ACC112 (cell line): Measurements from ENCODE around the gene MSI2.

Experiments
- H2AFZ ChIP-seq: fragments of 200-600 bp; sonication (generic); one replicate; pipeline ENCODE4 v1.6.0; 2017; ENCODE audit warnings: antibody characterized with exemption, low read length; ENCODE audit not compliant: unreplicated experiment
- H3K27ac ChIP-seq: fragments of 200-600 bp; sonication (generic); 2 replicates; pipeline ENCODE4 v1.5.1; 2014; ENCODE audit warnings: low read depth, mild to moderate bottlenecking, antibody characterized with exemption, low read length, moderate library complexity
- H3K27me3 ChIP-seq: fragments of 200-600 bp; sonication (generic); 2 replicates; pipeline ENCODE4 v1.6.1; 2014; ENCODE audit warnings: mild to moderate bottlenecking, antibody characterized with exemption, low read length, moderate library complexity, mixed read lengths; ENCODE audit not compliant: insufficient read depth
- H3K36me3 ChIP-seq: fragments of 200-600 bp; sonication (generic); 2 replicates; pipeline ENCODE4 v1.6.1; 2016; ENCODE audit warnings: mild to moderate bottlenecking, antibody characterized with exemption, low read length, moderate library complexity, mixed read lengths; ENCODE audit not compliant: insufficient read depth
- H3K4me1 ChIP-seq: fragments of 200-600 bp; sonication (generic); one replicate; pipeline ENCODE4 v1.6.1; 2016; ENCODE audit warnings: low read length, mixed read lengths; ENCODE audit not compliant: insufficient read depth, unreplicated experiment, control insufficient read depth
- H3K4me3 ChIP-seq: fragments of 200-600 bp; sonication (generic); 2 replicates; pipeline ENCODE4 v1.5.1; 2014; ENCODE audit warnings: mild to moderate bottlenecking, low read depth, low read length
- H3K79me2 ChIP-seq: fragments of 200-600 bp; sonication (generic); one replicate; pipeline ENCODE4 v1.6.0; 2016; ENCODE audit warnings: low read length; ENCODE audit not compliant: control insufficient read depth, unreplicated experiment, insufficient read depth

MSI2 gene

DNA sequence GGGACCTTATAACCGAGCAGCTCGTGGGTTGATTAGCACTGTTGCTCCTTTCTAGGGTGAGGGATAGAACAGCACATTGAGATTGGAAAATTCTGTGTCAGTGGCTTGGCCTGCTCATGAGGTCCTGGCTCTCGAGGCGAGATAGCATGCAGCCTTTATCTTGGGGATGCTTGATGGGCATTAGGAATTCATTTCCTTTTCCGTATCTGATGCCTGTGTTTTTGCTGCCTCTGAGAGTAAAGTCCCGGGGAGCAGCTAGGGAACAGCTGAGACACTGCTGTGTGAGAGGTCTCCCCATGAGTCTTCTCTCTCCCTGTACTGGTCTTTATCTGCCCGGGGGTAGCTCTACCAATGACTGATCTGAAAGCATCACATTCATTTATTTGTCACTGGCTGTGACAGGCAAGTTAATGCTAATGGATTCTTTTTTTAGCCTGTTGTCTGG lies 14.5 kb downstream of the MSI2 start:
- Histone ChIP-seq H3K36me3 (no peaks in the 10 kb centered on the region), H3K4me3 (no peak overlapping the region), H3K27me3 (no peaks in the 10 kb centered on the region), H3K4me1 (no peaks in the 10 kb centered on the region), H3K79me2 (no peaks in the 10 kb centered on the region), H3K27ac (no peak overlapping the region), H2AFZ (no peak overlapping the region)

GRCh38 chr17:57271821-57272220 lies 15.5 kb downstream of the MSI2 start:
- Histone ChIP-seq H3K27me3 (no peaks in the 10 kb centered on the region), H3K4me3 (no peak overlapping the region), H3K79me2 (no peaks in the 10 kb centered on the region), H2AFZ (no peak overlapping the region), H3K4me1 (no peaks in the 10 kb centered on the region), H3K36me3 (no peaks in the 10 kb centered on the region), H3K27ac (no peak overlapping the region)

DNA sequence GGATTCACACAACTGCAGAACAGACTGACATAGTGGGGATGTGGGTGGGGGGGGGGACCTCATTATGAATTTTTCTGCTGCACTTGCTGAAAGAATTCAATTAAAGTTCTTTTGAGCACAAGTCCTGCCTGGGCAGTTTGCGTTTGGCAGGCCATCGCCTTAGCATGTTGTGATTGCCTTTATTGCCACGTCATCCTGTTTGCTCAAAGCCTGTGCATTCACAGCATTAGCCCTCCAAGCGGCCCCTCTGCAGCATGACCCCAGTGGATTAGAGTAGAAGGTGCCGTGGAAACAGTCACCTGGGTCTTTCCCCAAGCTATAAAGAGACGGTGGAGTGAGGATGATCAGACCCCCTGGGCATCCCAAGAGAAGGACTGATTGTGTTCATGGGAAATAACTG lies 17.2 kb downstream of the MSI2 start:
- Histone ChIP-seq H3K27ac (no peak overlapping the region), H3K36me3 (no peaks in the 10 kb centered on the region), H3K4me3 (no peak overlapping the region), H3K27me3 (no peaks in the 10 kb centered on the region), H2AFZ (no peak overlapping the region), H3K79me2 (no peaks in the 10 kb centered on the region), H3K4me1 (no peaks in the 10 kb centered on the region)

DNA sequence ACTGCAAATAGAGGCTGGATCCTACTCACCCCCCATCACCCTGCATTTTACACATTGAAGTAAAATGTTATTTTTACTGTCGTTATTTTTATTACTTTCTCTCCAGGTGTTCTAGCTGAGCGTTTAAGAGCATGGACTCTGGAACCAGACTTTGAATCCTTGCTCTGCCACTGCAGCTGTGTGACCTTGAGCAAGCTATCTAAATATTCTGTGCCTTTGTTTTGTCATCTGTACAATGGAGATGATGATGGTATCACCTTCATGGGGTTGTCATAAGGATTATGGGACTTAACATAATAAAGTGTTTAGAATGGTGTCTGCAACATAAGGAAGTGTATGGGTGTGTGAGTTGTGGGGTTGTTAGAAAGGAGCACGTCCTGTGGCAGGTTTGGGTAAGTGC lies 17.8 kb downstream of the MSI2 start:
- Histone ChIP-seq H3K4me1 (no peaks in the 10 kb centered on the region), H3K79me2 (no peaks in the 10 kb centered on the region), H3K27ac (no peak overlapping the region), H3K36me3 (no peaks in the 10 kb centered on the region), H2AFZ (no peak overlapping the region), H3K4me3 (no peak overlapping the region), H3K27me3 (no peaks in the 10 kb centered on the region)

GRCh38 chr17:57275071-57275764 lies 18.9 kb downstream of the MSI2 start:
- H2AFZ ChIP-seq, result no peak overlapping the region
- H3K36me3 ChIP-seq, result no peaks in the 10 kb centered on the region
- H3K27ac ChIP-seq, result no peak overlapping the region
- no peaks in the 10 kb centered on the region for H3K4me1 ChIP-seq
- no peaks in the 10 kb centered on the region for H3K27me3 ChIP-seq
- no peak overlapping the region for H3K4me3 ChIP-seq
- no peaks in the 10 kb centered on the region for H3K79me2 ChIP-seq

- no peak overlapping the region for H3K4me3 ChIP-seq
- H3K27me3 ChIP-seq, result no peaks in the 10 kb centered on the region
- no peak overlapping the region for H2AFZ ChIP-seq
- no peaks in the 10 kb centered on the region for H3K79me2 ChIP-seq
- no peaks in the 10 kb centered on the region for H3K4me1 ChIP-seq
- H3K36me3 ChIP-seq, result no peaks in the 10 kb centered on the region
- H3K27ac ChIP-seq, result no peak overlapping the region
Measured at GRCh38 chr17:57276621-57277020, 20.3 kb downstream of the MSI2 start.

GRCh38 chr17:57277923-57278604 lies 21.7 kb downstream of the MSI2 start:
- Histone ChIP-seq H3K27ac (no peak overlapping the region), H2AFZ (no peak overlapping the region), H3K27me3 (no peaks in the 10 kb centered on the region), H3K36me3 (no peaks in the 10 kb centered on the region), H3K4me1 (no peaks in the 10 kb centered on the region), H3K79me2 (no peaks in the 10 kb centered on the region), H3K4me3 (no peak overlapping the region)

DNA sequence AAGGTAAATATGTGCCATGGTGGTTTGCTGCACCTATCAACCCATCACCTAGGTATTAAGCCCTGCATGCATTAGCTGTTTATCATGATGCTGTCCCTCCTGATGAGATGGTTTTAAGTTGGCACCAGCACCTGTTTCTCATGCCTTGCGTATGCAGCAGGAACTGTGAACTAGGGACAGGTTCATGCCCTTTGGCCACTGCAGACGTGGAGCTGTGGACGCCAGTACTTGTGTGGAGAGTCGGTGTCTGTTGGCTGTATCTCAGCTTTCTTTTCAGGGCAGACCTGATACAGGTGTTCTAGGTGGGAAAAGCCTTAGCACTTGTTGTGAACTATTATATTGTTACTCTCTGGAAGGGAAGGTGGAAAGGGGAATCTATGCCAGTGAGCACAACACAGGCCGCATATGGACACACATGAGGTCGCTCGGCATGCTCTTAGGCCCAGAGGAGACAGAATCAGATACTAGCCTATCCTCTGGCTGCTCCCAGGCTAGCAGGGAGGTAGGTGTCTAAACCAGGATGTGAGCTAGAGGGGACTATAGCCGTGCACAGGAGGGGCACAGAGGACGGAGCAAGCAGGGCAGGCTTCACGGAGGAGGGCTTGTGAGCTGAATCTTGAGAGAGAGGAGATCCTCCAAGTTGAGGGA lies 22.5 kb downstream of the MSI2 start:
- H3K4me3 ChIP-seq, result no peak overlapping the region
- H3K4me1 ChIP-seq, result no peaks in the 10 kb centered on the region
- no peaks in the 10 kb centered on the region for H3K36me3 ChIP-seq
- no peaks in the 10 kb centered on the region for H3K79me2 ChIP-seq
- no peak overlapping the region for H2AFZ ChIP-seq
- H3K27me3 ChIP-seq, result no peaks in the 10 kb centered on the region
- no peak overlapping the region for H3K27ac ChIP-seq

DNA sequence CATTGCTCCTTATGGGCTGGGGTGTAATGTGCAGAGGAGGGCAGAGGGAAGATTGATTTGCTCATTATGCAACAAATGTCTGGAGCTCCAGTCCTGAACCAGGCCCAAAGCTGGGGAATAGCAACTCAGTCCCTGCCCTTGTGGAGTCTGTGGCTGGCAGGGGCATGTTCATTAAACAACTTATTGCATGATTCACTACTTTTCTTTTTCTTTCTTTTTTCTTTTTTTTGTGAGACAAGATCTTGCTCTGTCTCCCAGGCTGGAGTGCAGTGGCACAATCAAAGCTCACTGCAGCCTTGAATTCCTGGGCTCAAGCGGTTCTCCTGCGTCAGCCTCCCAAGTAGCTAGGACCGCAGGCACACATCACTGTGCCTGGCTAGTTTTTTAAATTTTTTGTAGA lies 23.1 kb downstream of the MSI2 start:
- no peak overlapping the region for H3K4me3 ChIP-seq
- H2AFZ ChIP-seq, result no peak overlapping the region
- H3K27ac ChIP-seq, result no peak overlapping the region
- H3K4me1 ChIP-seq, result no peaks in the 10 kb centered on the region
- H3K36me3 ChIP-seq, result no peaks in the 10 kb centered on the region
- H3K79me2 ChIP-seq, result no peaks in the 10 kb centered on the region
- H3K27me3 ChIP-seq, result no peaks in the 10 kb centered on the region

DNA sequence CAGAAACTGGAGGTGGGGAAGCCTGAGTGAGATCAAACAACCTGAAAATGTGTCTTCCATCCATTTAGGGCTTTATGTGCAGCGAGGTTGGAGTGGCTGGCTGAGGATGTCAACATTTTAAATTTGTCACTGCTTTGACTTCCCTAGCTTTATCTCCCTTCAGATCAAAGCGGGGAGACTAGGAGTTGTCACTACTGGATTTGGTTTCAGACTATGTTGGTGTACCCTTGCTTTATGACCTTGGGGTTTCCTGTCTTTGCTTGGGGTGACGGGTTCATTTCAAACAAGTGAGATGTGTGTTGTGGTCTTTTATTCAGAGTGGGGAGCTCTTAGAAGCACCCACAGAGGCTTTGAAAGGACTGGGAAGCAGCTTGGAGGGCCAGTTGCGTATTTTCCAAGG lies 25.6 kb downstream of the MSI2 start:
- no peaks in the 10 kb centered on the region for H3K27me3 ChIP-seq
- H3K27ac ChIP-seq, result no peak overlapping the region
- H3K4me1 ChIP-seq, result no peaks in the 10 kb centered on the region
- no peak overlapping the region for H2AFZ ChIP-seq
- H3K4me3 ChIP-seq, result no peak overlapping the region
- no peaks in the 10 kb centered on the region for H3K36me3 ChIP-seq
- no peaks in the 10 kb centered on the region for H3K79me2 ChIP-seq

DNA sequence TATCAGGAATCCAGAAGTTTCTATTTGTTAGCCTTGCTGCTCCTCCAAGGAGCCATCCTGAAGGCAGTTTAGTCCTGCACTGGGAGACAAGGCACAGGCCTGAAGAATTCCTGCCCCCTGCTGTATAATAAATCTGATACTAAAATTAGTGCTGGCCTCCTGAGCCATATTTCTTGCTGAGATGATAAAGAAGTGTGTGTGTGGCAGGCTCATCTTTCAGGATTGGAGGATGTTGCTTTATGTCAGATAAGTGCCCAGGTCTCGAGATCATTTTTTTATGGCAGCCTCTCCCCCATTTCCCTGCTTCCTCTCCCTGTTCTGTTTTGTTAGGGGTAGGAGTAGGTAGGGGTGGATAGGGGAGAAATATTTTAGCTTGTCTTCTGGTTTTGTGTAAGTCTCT lies 26.0 kb downstream of the MSI2 start:
- Histone ChIP-seq H3K4me1 (no peaks in the 10 kb centered on the region), H3K27ac (no peak overlapping the region), H3K36me3 (no peaks in the 10 kb centered on the region)

More for the DNA sequence above, 26.0 kb downstream of the MSI2 start:
- H2AFZ ChIP-seq, result no peak overlapping the region
- H3K79me2 ChIP-seq, result no peaks in the 10 kb centered on the region
- no peaks in the 10 kb centered on the region for H3K27me3 ChIP-seq
- no peak overlapping the region for H3K4me3 ChIP-seq
